Lower lobe of right lung (tissue), 2 donors: Measurements from ENCODE around the gene EMC10. TPM values are rescaled to one million over a fixed set of nuclear protein-coding genes. Genes with fewer than 3 reads are reported as not detected.

Experiments used
- ATAC-seq, 2 donors: fragments of 200-7000 bp; cut with Tn5 transposase; one replicate each; pipeline ENCODE4 v1.9.1; 2020 to 2022; ENCODE audit warnings: mild to moderate bottlenecking in 2 of 2, moderate library complexity in 2 of 2
- DNase-seq: peaks from one replicate; pipeline ENCODE4 v3.0.0-alpha.2; 2020
- H3K27ac ChIP-seq: fragments of 200-600 bp; one replicate; pipeline ENCODE4 v1.8.0; 2022
- H3K27me3 ChIP-seq: fragments of 200-600 bp; one replicate; pipeline ENCODE4 v1.8.0; 2022; ENCODE audit warnings: low read depth
- H3K36me3 ChIP-seq: fragments of 200-600 bp; one replicate; pipeline ENCODE4 v1.8.0; 2022; ENCODE audit warnings: mild to moderate bottlenecking
- H3K4me1 ChIP-seq: fragments of 200-600 bp; one replicate; pipeline ENCODE4 v1.8.0; 2022
- H3K4me3 ChIP-seq: fragments of 200-600 bp; one replicate; pipeline ENCODE4 v1.8.0; 2022; ENCODE audit warnings: mild to moderate bottlenecking
- H3K9me3 ChIP-seq: fragments of 200-600 bp; one replicate; pipeline ENCODE4 v1.8.0; 2022
- CTCF ChIP-seq: fragments of 200-600 bp; IDR thresholded peaks from one replicate; pipeline ENCODE4 v1.8.0; 2022; ENCODE audit warnings: antibody characterized with exemption, mild to moderate bottlenecking
- intact Hi-C: fragments of 100-400 bp; cut with DNase I; formaldehyde crosslinking; loops from one replicate; pipeline ENCODE4 v1.11.0; 2022
- total RNA-seq: library from RNA; stranded (reverse); fragmentation: NEBNext Ultra II Directional; extraction: Animal tissue kit (Norgen Biotek cat#: 25700); gene quantifications from one replicate; pipeline ENCODE4 v1.2.1, GENCODE V29; 2021
- donor health status: DM: no; HTN: yes; CAD: no; lungs with severe emphysema.

Gene EMC10
- total RNA-seq, 1 donor from 2014 or later, result 95.6 TPM

- no peak for TF ChIP-seq CTCF
- H3K4me3 ChIP-seq, result peak overlapping the region; percentile 68
- peaks cover 23% of the 10 kb centered on the region for H3K27me3 ChIP-seq
Observed at GRCh38 chr19:50431343-50432220, 44.7 kb upstream of the EMC10 start.

GRCh38 chr19:50432221-50433028, 43.9 kb upstream of the EMC10 start, which contains the start of gene MYBPC2:
Gene MYBPC2 (plus strand): TSS chr19:50432892. CDS start chr19:50432954, 62 bp downstream.
- no peaks in the 10 kb centered on the region for H3K9me3 ChIP-seq
- ATAC-seq (peak; percentile 4 to 36), DNase-seq (no peak)
- no peak for TF ChIP-seq CTCF
- peaks cover 23% of the 10 kb centered on the region for H3K27me3 ChIP-seq
- intact Hi-C loops, result no loop called here
- H3K27ac ChIP-seq, result peak within 1 kb of the TSS; percentile 82
- H3K36me3 ChIP-seq, result no peaks in the 10 kb centered on the region
- H3K4me1 ChIP-seq, result peaks cover 22% of the 10 kb centered on the region
- peak within 1 kb of the TSS; percentile 68 for H3K4me3 ChIP-seq

More at GRCh38 chr19:50431343-50432220, 44.7 kb upstream of the EMC10 start:
- peaks cover 22% of the 10 kb centered on the region for H3K4me1 ChIP-seq
- H3K36me3 ChIP-seq, result no peaks in the 10 kb centered on the region
- peak overlapping the region; percentile 82 for H3K27ac ChIP-seq
- no peaks in the 10 kb centered on the region for H3K9me3 ChIP-seq
- DNase-seq (peak; percentile 90), ATAC-seq (peak; percentile 94 to 96)
- intact Hi-C loops, result no loop called here

GRCh38 chr19:50433201-50434180, 42.8 kb upstream of the EMC10 start:
- no peak for ATAC-seq
- Histone ChIP-seq H3K4me1 (peaks cover 13% of the 10 kb centered on the region), H3K36me3 (no peaks in the 10 kb centered on the region), H3K27ac (no peak overlapping the region), H3K27me3 (peaks cover 23% of the 10 kb centered on the region), H3K9me3 (no peaks in the 10 kb centered on the region), H3K4me3 (no peak overlapping the region)
- intact Hi-C loops, result no loop called here
- no peak for DNase-seq
- no peak for TF ChIP-seq CTCF

- no peak for TF ChIP-seq CTCF
- no peak for DNase-seq
- peaks cover 10% of the 10 kb centered on the region for H3K4me1 ChIP-seq
- no peak overlapping the region for H3K4me3 ChIP-seq
- no peaks in the 10 kb centered on the region for H3K9me3 ChIP-seq
- no peaks in the 10 kb centered on the region for H3K36me3 ChIP-seq
- intact Hi-C loops, result no loop called here
- no peak for ATAC-seq
- H3K27me3 ChIP-seq, result peaks cover 18% of the 10 kb centered on the region
- no peak overlapping the region for H3K27ac ChIP-seq
Observed at GRCh38 chr19:50434525-50434924, 41.8 kb upstream of the EMC10 start.

GRCh38 chr19:50435221-50435620, 41.1 kb upstream of the EMC10 start:
- ATAC-seq (no peak), DNase-seq (no peak)
- no peak overlapping the region for H3K4me3 ChIP-seq
- H3K27me3 ChIP-seq, result peaks cover 18% of the 10 kb centered on the region
- peaks cover 10% of the 10 kb centered on the region for H3K4me1 ChIP-seq
- H3K9me3 ChIP-seq, result no peaks in the 10 kb centered on the region
- intact Hi-C loops, result no loop called here
- no peaks in the 10 kb centered on the region for H3K36me3 ChIP-seq
- no peak for TF ChIP-seq CTCF
- no peak overlapping the region for H3K27ac ChIP-seq
